GM12801 (cell line): ENCODE results near the gene KRTDAP.

Source experiments
- TF ChIP-seq, protein P1 (sequence below): IDR thresholded peaks from one replicate; pipeline ENCODE4 v1.5.1; 2011; ENCODE audit warnings: control low read depth; ENCODE audit not compliant: insufficient read length; ENCODE audit errors: extremely low read depth

Gene KRTDAP

DNA sequence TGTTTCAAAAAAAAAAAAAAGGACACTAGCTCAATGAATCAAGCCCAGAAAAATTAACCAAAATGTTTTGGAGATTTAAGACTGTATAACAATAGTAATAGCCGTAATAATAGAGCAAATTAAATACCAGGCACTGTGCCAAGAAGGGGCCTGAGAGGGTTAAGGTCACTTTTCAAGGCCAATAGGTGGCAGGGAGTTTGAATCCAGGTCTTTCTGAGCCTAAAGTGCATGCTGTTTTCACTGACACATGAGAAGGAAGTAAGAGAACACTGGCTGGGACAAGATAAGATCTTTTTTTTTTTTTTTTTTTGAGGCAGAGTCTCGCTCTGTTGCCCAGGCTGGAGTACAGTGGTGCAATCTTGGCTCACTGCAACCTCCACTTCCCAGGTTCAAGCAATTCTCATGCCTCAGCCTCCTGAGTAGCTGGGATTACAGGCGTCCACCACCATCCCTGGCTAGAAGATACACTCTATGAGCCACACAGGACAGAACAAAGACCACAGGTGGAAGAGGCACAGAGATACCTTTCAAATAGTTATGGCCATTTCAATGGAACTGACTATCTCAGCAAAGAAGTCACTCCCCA lies 34.6 kb downstream of the KRTDAP start:
- TF ChIP-seq, protein P1, sequence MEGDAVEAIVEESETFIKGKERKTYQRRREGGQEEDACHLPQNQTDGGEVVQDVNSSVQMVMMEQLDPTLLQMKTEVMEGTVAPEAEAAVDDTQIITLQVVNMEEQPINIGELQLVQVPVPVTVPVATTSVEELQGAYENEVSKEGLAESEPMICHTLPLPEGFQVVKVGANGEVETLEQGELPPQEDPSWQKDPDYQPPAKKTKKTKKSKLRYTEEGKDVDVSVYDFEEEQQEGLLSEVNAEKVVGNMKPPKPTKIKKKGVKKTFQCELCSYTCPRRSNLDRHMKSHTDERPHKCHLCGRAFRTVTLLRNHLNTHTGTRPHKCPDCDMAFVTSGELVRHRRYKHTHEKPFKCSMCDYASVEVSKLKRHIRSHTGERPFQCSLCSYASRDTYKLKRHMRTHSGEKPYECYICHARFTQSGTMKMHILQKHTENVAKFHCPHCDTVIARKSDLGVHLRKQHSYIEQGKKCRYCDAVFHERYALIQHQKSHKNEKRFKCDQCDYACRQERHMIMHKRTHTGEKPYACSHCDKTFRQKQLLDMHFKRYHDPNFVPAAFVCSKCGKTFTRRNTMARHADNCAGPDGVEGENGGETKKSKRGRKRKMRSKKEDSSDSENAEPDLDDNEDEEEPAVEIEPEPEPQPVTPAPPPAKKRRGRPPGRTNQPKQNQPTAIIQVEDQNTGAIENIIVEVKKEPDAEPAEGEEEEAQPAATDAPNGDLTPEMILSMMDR = no peak

DNA sequence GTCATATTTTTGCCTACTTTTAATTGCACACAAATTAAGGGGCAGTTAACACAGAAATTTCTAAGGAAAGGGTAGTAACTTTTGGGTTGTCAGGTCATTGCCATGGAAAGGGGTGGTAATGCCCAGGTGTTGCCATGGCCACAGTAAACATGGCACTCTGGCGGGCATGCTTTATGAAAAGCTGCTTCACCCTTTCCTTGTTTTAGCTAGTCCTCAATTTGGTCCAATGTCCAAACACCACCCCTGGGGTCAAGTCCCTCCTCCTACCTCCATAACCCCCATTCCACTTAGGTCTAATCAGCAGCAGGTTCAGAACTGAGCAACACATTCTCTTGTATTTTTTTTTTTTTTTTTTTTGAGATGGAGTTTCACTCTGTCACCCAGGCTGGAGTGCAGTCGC lies 35.6 kb downstream of the KRTDAP start:
- TF ChIP-seq, protein P1 = no peak

DNA sequence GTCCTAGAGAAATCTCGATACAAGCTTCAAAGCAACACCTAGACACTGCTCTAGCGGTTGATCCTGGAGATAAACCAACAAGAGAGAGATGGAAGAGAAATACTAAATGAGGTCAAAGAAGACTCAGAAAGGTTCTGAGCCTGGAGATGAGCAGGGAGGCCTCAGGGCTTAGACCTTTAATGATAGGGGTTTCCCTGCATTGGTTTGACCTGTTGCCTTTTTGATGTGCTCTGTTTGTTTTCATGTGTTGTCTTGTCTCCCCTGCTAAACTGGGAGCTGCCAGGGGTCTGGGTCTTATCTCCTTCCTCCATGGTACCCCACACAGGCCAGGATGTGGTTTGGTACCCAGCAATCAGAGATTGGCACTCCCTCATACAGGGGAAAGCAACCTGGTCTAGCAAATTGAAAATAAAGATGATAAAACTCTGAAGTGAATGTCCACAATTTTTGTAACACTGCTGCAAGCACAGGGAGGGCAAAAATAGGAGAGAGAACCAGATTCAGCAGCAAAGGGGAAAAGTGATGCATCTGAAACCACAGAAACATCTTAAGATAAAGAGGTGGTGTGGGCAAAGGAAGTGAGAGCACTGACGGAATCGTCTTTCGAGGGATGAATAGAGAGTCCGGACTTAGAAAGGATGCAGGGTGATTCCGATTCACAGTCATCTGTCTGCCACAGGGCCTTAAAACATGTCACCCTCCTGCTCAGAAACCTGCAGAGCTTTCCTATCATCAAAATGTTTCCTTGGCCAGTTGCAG lies 38.7 kb downstream of the KRTDAP start:
- TF ChIP-seq, protein P1 = no peak

DNA sequence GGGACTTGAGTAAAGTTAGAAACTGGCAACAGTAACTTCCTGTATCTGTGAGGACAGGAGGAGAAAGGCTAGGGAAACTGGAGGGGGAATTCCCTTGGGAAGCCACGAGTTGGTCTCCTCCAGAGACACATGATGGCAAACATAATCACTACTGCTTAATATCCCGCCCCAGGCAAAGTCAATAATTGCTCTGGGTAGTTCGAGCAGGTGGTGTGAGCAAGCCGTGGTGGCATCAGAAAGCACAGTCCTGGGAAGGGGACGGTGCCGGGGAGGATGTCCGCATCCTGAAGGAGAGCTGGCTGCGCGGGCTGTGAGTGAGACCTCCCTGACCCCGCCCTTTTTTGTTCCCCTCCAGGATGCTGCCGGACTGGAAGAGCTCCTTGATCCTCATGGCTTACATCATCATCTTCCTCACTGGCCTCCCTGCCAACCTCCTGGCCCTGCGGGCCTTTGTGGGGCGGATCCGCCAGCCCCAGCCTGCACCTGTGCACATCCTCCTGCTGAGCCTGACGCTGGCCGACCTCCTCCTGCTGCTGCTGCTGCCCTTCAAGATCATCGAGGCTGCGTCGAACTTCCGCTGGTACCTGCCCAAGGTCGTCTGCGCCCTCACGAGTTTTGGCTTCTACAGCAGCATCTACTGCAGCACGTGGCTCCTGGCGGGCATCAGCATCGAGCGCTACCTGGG lies 40.8 kb downstream of the KRTDAP start:
- TF ChIP-seq, protein P1 = no peak

DNA sequence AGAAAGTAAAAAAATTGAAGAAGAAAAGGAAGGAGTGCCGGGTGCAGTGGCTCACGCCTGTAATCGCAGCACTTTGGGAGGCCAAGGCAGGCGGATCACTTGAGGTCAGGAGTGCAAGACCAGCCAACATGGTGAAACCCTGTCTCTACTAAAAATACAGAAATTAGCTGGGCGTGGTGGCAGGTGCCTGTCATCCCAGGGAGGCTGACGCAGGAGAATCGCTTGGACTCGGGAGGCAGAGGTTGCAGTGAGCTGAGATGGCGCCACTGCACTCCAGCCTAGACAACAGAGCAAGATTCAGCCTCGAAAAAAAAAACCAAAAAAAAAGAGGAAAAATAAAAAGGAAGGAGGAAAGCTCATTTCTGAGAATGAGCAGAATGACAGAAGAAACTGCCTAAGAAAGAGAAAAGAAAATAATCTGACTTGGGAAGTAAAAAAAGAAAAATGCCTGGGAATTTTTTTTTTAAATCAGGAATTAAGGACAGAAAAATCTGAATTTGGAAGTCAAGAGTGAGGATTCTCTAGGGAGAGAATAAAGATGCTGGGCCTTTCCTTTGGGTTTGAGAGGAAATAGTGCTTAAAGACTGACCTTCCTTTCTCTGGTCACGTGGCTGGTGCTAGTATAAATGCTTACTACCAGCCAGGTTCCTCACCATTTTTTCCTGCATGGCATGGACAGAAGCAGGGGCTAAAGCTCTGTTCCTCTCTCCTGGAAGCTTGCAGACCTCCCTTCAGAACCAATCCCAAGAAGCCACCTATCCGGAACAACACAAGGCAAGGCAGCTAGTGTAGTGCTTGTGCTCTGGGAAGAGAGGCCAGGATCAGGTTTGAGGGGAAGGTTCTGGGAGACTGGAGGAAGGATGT lies 42.4 kb downstream of the KRTDAP start, which contains the start of gene FFAR2:
Gene FFAR2, plus strand, starts transcription at position 652 of the 864 bp plus-strand sequence. CDS start 1,458 bp downstream, outside the sequence.
- TF ChIP-seq, protein P1 = no peak

DNA sequence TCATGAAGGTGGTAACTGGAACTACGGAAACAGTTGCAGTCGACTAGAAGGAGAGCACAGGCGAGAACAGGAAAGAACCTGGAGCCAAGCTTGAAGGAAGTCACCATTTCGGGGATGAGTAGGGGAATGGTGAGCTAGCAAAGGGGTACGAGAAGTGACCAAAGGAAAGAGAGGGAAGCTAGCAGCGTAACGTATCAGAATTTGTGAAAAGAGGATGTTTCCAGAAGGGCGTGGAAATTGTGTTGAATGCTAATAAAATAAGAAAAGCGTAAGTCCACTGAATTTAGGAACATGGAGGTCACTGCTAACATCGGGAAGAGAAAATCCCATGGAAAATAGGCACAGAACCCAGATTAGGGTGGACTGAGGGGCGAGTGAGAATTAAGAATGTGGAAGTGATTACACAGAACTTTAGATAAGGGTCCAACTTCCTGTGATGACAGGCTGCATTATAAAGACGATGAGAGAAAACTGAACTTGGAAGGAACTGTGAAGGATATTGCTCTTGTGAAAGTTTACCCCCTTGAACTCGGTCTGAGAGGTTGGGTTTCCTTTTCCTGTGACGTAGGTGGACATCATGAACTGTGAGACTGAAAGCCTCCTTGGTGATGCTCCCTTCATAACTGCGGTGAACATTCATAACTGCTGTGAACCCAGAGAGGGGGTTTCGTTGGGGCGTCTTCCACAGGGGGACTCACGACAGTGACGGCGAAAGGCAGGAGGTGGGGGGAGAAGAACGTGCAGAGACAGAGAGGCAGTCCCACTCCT lies 44.3 kb downstream of the KRTDAP start:
- TF ChIP-seq, protein P1 = no peak
